Osteoblast (primary cell): ENCODE data around the gene AQR. TPM values are rescaled to one million over a fixed set of nuclear protein-coding genes. Genes with fewer than 3 reads are reported as not detected.

ENCODE experiments used
- DNase-seq: peaks from one replicate; pipeline ENCODE4 v3.0.0; 2011; ENCODE audit warnings: low spot score, mixed read lengths; ENCODE audit not compliant: insufficient read length; ENCODE audit errors: missing footprints
- H2AFZ ChIP-seq: 2 replicates; pipeline ENCODE4 v1.6.0; 2011; ENCODE audit warnings: mild to moderate bottlenecking, low read length
- H3K27ac ChIP-seq: 2 replicates; pipeline ENCODE4 v1.5.1; 2011; ENCODE audit warnings: mild to moderate bottlenecking, low read depth, low read length, moderate library complexity
- H3K27me3 ChIP-seq: 2 replicates; pipeline ENCODE4 v1.6.0; 2012; ENCODE audit warnings: mild to moderate bottlenecking, control low read depth, inconsistent platforms, low read length, moderate library complexity; ENCODE audit not compliant: insufficient read depth
- H3K36me3 ChIP-seq: 2 replicates; pipeline ENCODE4 v1.5.1; 2011; ENCODE audit warnings: mild to moderate bottlenecking, low read length, control low read depth, moderate library complexity; ENCODE audit not compliant: insufficient read depth
- H3K4me1 ChIP-seq: 2 replicates; pipeline ENCODE4 v1.5.1; 2011; ENCODE audit warnings: mild to moderate bottlenecking, low read length, control low read depth, moderate library complexity; ENCODE audit not compliant: insufficient read depth
- H3K4me2 ChIP-seq: 2 replicates; pipeline ENCODE4 v1.6.0; 2011; ENCODE audit warnings: mild to moderate bottlenecking, low read length; ENCODE audit not compliant: insufficient read depth
- H3K4me3 ChIP-seq: fragments of 200-600 bp; sonication (generic); 3 replicates; pipeline ENCODE4 v1.5.1; 2012; ENCODE audit warnings: mild to moderate bottlenecking, low read length, inconsistent platforms; ENCODE audit not compliant: insufficient read depth
- H3K79me2 ChIP-seq: 2 replicates; pipeline ENCODE4 v1.6.0; 2012; ENCODE audit warnings: mild to moderate bottlenecking, low read length, control low read depth, inconsistent platforms; ENCODE audit not compliant: insufficient read depth
- H3K9me3 ChIP-seq: 2 replicates; pipeline ENCODE4 v1.5.1; 2011; ENCODE audit warnings: low read depth, low read length, control low read depth
- H4K20me1 ChIP-seq: 2 replicates; pipeline ENCODE4 v1.6.0; 2012; ENCODE audit warnings: mild to moderate bottlenecking, low read length, control low read depth; ENCODE audit not compliant: insufficient read depth
- total RNA-seq: library from RNA; depleted of rRNA; stranded (reverse); fragments of >200 nt; gene quantifications from 2 replicates; pipeline ENCODE4 v1.2.3, GENCODE V29; 2012
- TF ChIP-seq, protein P1 (sequence below): IDR thresholded peaks from 2 replicates; pipeline ENCODE4 v1.5.1; 2011; ENCODE audit warnings: mild to moderate bottlenecking, low read depth, low read length, moderate library complexity; ENCODE audit errors: extremely low read depth

AQR gene
- total RNA-seq, 1 donor: 24.6 TPM

DNA sequence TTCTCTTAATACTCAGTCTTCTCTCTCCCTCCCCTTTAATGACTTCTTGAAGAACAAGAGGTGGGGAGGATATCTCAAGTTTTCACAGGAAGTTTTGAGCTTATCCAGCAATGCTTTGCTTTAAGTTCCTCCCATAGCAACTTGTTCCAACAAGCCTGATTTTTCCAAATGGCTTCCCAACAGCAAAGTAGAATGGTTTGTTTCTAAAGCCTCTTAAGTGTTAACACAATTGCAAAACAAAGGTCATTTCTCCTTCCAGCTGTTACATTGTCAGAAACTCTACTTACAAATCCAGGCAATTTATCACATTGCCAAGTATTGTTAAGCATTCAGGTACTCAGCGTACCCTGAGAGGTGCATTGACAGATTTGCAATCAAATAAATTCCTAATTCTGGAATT is 25.4 kb upstream of the AQR start:
- Histone ChIP-seq H3K36me3 (no peaks in the 10 kb centered on the region), H2AFZ (no peak overlapping the region), H3K79me2 (no peaks in the 10 kb centered on the region), H3K4me2 (no peak overlapping the region), H3K27me3 (no peaks in the 10 kb centered on the region), H3K4me3 (no peak overlapping the region), H3K27ac (no peak overlapping the region), H4K20me1 (no peaks in the 10 kb centered on the region), H3K4me1 (no peaks in the 10 kb centered on the region), H3K9me3 (no peaks in the 10 kb centered on the region)
- TF ChIP-seq, protein P1, sequence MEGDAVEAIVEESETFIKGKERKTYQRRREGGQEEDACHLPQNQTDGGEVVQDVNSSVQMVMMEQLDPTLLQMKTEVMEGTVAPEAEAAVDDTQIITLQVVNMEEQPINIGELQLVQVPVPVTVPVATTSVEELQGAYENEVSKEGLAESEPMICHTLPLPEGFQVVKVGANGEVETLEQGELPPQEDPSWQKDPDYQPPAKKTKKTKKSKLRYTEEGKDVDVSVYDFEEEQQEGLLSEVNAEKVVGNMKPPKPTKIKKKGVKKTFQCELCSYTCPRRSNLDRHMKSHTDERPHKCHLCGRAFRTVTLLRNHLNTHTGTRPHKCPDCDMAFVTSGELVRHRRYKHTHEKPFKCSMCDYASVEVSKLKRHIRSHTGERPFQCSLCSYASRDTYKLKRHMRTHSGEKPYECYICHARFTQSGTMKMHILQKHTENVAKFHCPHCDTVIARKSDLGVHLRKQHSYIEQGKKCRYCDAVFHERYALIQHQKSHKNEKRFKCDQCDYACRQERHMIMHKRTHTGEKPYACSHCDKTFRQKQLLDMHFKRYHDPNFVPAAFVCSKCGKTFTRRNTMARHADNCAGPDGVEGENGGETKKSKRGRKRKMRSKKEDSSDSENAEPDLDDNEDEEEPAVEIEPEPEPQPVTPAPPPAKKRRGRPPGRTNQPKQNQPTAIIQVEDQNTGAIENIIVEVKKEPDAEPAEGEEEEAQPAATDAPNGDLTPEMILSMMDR: no peak
- no peak for DNase-seq

DNA sequence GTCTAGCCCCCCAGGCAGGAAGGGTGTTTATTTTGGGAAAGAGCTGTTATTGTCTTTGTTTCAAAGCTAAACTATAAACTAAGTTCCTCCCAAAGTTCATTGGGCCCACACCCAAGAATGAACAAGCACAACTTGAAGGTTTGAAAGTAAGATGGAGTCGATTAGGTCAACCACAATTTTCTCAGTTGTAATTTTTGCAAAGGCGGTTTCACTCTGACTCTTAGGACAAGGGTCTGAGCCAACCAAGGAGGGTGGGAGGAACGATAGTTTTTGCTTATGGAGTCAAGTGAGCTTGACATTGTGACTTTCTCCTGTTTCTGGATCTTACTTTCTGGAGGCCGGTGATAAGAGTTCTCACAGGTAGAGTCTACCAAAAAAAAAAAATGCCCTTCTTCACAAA is 24.3 kb upstream of the AQR start:
- H3K27me3 ChIP-seq: no peaks in the 10 kb centered on the region
- H3K4me3 ChIP-seq: no peak overlapping the region
- H3K27ac ChIP-seq: no peak overlapping the region
- H3K9me3 ChIP-seq: no peaks in the 10 kb centered on the region
- H4K20me1 ChIP-seq: no peaks in the 10 kb centered on the region
- H3K4me1 ChIP-seq: peaks cover 3% of the 10 kb centered on the region
- no peaks in the 10 kb centered on the region for H3K36me3 ChIP-seq
- TF ChIP-seq, protein P1: no peak
- no peaks in the 10 kb centered on the region for H3K79me2 ChIP-seq
- no peak overlapping the region for H3K4me2 ChIP-seq
- H2AFZ ChIP-seq: no peak overlapping the region
- DNase-seq: no peak

DNA sequence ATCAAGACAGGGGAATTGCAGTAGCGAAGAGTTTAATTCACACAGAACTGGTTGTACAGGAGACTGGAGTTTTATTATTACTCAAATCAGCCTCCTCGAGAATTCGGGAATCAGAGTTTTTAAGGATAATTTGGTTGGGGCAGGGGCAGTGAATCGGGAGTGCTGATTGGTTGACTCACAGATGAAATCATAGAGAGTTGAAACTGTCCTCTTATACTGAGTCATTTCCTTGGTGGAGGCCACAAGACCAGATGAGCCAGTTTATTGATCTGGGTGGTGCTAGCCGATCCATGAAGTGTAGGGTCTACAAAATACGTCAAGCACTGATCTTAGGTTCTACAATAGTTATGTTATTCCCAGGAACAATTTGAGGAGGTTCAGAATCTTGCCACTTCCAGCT is 23.9 kb upstream of the AQR start:
- Histone ChIP-seq H3K27me3 (no peaks in the 10 kb centered on the region), H3K9me3 (no peaks in the 10 kb centered on the region), H3K79me2 (peaks cover under 1% of the 10 kb centered on the region), H3K4me3 (no peak overlapping the region), H3K27ac (no peak overlapping the region), H2AFZ (no peak overlapping the region), H3K36me3 (no peaks in the 10 kb centered on the region), H3K4me1 (peaks cover 4% of the 10 kb centered on the region), H3K4me2 (no peak overlapping the region), H4K20me1 (no peaks in the 10 kb centered on the region)
- DNase-seq: peak; percentile 79
- TF ChIP-seq, protein P1: no peak

DNA sequence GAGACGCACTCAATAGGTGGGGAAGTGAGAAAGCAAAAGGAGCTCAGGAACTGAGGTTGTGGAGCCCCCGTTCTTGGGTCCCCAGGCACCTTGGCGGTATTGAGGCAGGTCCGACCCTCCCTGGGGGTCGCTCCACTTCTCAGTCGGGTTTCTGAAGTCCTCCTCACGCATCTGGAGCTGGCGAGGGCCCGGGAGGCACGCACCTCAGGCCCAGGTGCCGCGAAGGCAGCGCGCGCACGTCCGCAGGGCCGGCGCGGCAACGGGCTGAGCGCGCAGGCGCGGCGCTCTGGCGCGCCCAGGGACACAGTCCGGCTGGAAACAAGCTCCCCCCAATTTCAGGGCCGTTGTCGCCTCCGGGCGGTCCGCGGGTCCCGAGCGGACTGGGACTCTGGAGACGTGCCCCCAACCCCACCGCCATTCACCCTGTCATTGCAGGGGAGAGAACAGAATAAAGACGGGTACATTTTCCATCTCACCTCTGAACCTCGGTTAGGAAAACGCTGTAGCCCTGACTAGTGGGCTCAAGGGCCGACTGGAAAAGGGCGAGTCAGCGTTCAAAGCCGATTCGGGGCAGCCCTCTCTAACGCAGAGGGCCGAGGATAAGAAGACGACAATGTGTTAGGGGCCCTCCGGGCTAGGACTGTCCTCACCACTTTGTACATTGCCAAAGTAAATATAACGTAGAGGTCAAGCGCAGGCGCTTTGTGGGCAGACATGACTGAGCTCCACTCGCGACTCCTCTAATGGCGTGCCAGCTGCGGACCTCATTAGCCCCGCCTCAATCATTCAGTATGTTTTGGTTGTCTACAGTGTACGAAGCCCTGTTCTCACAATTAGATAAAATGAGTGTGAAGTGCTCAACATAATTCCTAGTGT is 18.7 kb upstream of the AQR start, which contains the start of gene ZNF770:
ZNF770 (minus strand) TSS at position 261 of the 876 bp plus-strand sequence. CDS start 4,853 bp downstream, outside the sequence.
- peaks cover 8% of the 10 kb centered on the region for H4K20me1 ChIP-seq
- peak within 1 kb of the TSS; percentile 77 for H3K4me2 ChIP-seq
- H3K4me3 ChIP-seq: peak within 1 kb of the TSS; percentile 98
- peaks cover 8% of the 10 kb centered on the region for H3K36me3 ChIP-seq
- H3K27me3 ChIP-seq: no peaks in the 10 kb centered on the region
- H3K9me3 ChIP-seq: no peaks in the 10 kb centered on the region
- H3K79me2 ChIP-seq: peaks cover 48% of the 10 kb centered on the region
- peaks cover 21% of the 10 kb centered on the region for H3K4me1 ChIP-seq
- peak within 1 kb of the TSS; percentile 100 for H2AFZ ChIP-seq
- TF ChIP-seq, protein P1: no peak
- peak; percentile 94 for DNase-seq
- H3K27ac ChIP-seq: peak within 1 kb of the TSS; percentile 98
